Kidney (tissue), 14 donors: ENCODE results near the gene NID2. TPM values are rescaled to one million over a fixed set of nuclear protein-coding genes. Genes with fewer than 3 reads are reported as not detected.

ENCODE experiments used
- DNase-seq, 5 donors: peaks; one replicate each; pipeline ENCODE4 v3.0.0-alpha.2; 2013 to 2020
- FAIRE-seq: peaks from 2 replicates; lab custom pipeline; 2012; peaks lifted over from hg19 to GRCh38; lab: Jason Lieb, UNC
- H3K27ac ChIP-seq, 2 donors: one replicate each; pipeline ENCODE4 v1.7.0; 2013; ENCODE audit warnings: low read depth in 2 of 2, low read length in 2 of 2, inconsistent platforms in 1 of 2
- H3K27me3 ChIP-seq: one replicate; pipeline ENCODE4 v1.7.1; 2013; ENCODE audit warnings: low read length, inconsistent platforms; ENCODE audit not compliant: control insufficient read depth, insufficient read depth
- H3K36me3 ChIP-seq, 3 donors: one replicate each; pipeline versions ENCODE4 v1.7.0 to v1.7.1; 2013; ENCODE audit warnings: low read length in 3 of 3, control low read depth in 1 of 3, inconsistent platforms in 1 of 3; ENCODE audit not compliant: insufficient read depth in 3 of 3, control insufficient read depth in 2 of 3
- H3K4me1 ChIP-seq, 3 donors: one replicate each; pipeline versions ENCODE4 v1.7.0 to v1.7.1; 2013; ENCODE audit warnings: low read length in 3 of 3, inconsistent platforms in 1 of 3, low read depth in 1 of 3; ENCODE audit not compliant: control insufficient read depth in 2 of 3, insufficient read depth in 2 of 3
- H3K4me3 ChIP-seq, 3 donors: one replicate each; pipeline versions ENCODE4 v1.7.0 to v1.8.1; 2013; ENCODE audit warnings: low read length in 3 of 3, control low read depth in 1 of 3, inconsistent platforms in 1 of 3
- H3K9ac ChIP-seq, 3 donors: one replicate each; pipeline versions ENCODE4 v1.7.0 to v1.7.1; 2013; ENCODE audit warnings: low read length in 3 of 3, control low read depth in 1 of 3, inconsistent platforms in 1 of 3
- H3K9me3 ChIP-seq, 3 donors: one replicate each; pipeline versions ENCODE4 v1.7.0 to v1.7.1; 2013; ENCODE audit warnings: low read length in 3 of 3, control low read depth in 1 of 3, inconsistent platforms in 1 of 3; ENCODE audit not compliant: control insufficient read depth in 2 of 3, insufficient read depth in 1 of 3
- intact Hi-C: fragments of 100-400 bp; cut with DNase I; formaldehyde crosslinking; loops from one replicate; pipeline ENCODE4 v1.11.1; 2022
- polyA plus RNA-seq: library from polyadenylated mRNA; stranded (reverse); fragments of 350-450 nt; fragmentation: Illumina TruSeq; extraction: RNeasy Lipid Tissue Mini Kit (QIAGEN cat#74804); gene quantifications from one replicate; pipeline ENCODE4 v1.2.3, GENCODE V29; 2014; ENCODE audit warnings: low read depth, low replicate concordance; ENCODE audit not compliant: insufficient read depth
- total RNA-seq: library from RNA; stranded (reverse); fragmentation: NEBNext Ultra II Directional; extraction: Animal tissue kit (Norgen Biotek cat#: 25700); gene quantifications from one replicate; pipeline ENCODE4 v1.2.1, GENCODE V29; 2021
- TF ChIP-seq, protein P1 (sequence below): IDR thresholded peaks from 3 replicates; pipeline ENCODE4 v1.5.1; 2012; ENCODE audit warnings: mild to moderate bottlenecking, moderate library complexity, borderline replicate concordance; ENCODE audit not compliant: insufficient read depth; ENCODE audit errors: extremely low read depth
- donor health status: control.
- donor health status: control.
- donor health status: control.
- donor health status: control.
- donor health status: control.
- donor health status: DM: yes; HTN: yes; CAD: no.
- donor health status: Normal renal cell carcinoma (clear cell type).

NID2 gene
- total and polyA plus RNA-seq, 2 donors from 2014 or later, result 7.1 to 37.7 TPM

DNA sequence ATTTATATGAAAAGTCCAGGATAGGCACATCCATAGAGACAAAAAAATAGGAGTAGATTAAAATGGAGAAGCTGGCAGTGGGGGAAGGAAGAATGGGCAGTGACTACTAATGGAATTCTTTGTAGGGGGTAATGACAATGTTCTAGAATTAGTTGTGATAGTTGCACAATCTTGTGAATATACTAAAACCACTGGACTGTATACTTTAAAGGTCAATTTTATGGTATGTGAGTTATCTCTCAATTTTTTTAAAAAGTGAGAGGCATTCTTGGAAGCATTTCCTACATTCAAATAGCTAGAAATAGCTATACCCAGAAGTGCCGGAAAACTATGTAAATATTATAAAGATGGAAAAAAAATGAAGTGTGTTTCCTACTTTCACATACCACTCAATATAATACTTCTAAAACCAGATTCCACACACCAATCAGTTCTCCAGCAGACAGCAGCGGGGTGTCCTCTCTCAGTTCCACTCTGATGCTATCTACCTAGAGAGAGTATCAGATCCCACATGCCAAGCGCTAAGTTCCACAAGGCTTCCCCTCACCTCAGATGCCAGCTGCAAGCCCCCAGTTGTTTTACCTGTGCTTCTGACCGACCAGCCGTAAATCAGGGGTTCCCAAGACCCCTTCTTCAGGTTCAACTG lies 41.7 kb upstream of the NID2 start:
- H3K4me3 ChIP-seq, result no peak overlapping the region
- H3K9me3 ChIP-seq, result no peaks in the 10 kb centered on the region
- H3K27ac ChIP-seq, result no peak overlapping the region
- TF ChIP-seq, protein P1, sequence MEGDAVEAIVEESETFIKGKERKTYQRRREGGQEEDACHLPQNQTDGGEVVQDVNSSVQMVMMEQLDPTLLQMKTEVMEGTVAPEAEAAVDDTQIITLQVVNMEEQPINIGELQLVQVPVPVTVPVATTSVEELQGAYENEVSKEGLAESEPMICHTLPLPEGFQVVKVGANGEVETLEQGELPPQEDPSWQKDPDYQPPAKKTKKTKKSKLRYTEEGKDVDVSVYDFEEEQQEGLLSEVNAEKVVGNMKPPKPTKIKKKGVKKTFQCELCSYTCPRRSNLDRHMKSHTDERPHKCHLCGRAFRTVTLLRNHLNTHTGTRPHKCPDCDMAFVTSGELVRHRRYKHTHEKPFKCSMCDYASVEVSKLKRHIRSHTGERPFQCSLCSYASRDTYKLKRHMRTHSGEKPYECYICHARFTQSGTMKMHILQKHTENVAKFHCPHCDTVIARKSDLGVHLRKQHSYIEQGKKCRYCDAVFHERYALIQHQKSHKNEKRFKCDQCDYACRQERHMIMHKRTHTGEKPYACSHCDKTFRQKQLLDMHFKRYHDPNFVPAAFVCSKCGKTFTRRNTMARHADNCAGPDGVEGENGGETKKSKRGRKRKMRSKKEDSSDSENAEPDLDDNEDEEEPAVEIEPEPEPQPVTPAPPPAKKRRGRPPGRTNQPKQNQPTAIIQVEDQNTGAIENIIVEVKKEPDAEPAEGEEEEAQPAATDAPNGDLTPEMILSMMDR, result no peak
- H3K27me3 ChIP-seq, result no peaks in the 10 kb centered on the region
- FAIRE-seq (no peak), DNase-seq (no peak)
- H3K36me3 ChIP-seq, result no peaks in the 10 kb centered on the region
- peaks cover 0 to 7% (median 0%) of the 10 kb centered on the region in 3 donors for H3K4me1 ChIP-seq
- no peak overlapping the region for H3K9ac ChIP-seq
- intact Hi-C loops, result no loop called here

DNA sequence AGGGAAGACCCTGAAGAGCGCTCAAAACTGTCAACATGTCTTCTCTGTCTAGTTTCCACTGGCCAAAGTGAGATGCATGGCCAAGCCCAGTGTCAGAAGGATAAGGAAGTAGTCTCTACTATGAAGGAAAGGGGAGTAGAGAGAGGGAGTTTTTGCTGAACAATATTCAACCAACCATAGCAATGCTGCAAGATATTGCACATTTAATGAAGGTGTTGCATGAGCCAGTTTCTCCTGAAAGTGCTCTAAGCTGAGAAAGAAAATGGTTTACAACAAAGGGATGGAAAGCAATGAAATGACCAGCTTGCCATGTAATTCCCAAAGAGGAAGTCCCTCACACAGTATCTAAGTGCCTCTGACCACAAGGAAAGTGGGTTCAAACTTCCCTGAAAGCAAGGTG lies 40.0 kb upstream of the NID2 start:
- no peaks in the 10 kb centered on the region for H3K27me3 ChIP-seq
- no peak overlapping the region for H3K9ac ChIP-seq
- H3K4me1 ChIP-seq, result peaks cover 0 to 7% (median 0%) of the 10 kb centered on the region in 3 donors
- FAIRE-seq (no peak), DNase-seq (no peak)
- intact Hi-C loops, result no loop called here
- H3K36me3 ChIP-seq, result no peaks in the 10 kb centered on the region
- TF ChIP-seq, protein P1, result no peak
- H3K9me3 ChIP-seq, result no peaks in the 10 kb centered on the region
- H3K4me3 ChIP-seq, result no peak overlapping the region
- H3K27ac ChIP-seq, result no peak overlapping the region

DNA sequence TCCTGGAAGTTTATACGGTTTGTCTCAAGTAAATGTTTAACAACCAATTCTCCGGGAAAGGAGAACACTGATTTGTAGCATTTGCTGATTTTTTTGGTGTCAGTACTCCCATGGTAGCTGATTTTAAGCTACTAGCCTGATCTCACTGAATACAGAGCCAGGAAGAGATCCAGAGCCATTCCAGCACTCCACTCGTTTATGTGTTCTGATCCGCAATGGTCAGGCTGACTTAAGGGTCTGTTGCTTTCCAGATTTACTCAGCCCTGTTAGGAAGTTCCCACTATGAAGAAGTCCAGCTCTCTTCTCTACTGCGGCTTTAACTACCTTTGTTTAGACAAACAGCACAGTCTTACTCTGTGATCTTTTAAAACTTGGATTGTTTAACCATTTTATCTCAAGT lies 38.0 kb upstream of the NID2 start:
- peaks cover 0 to 7% (median 0%) of the 10 kb centered on the region in 3 donors for H3K4me1 ChIP-seq
- no peaks in the 10 kb centered on the region for H3K36me3 ChIP-seq
- no peaks in the 10 kb centered on the region for H3K9me3 ChIP-seq
- DNase-seq (peak in 2 of 5 donors; percentile 39 to 45), FAIRE-seq (no peak)
- H3K9ac ChIP-seq, result peak overlapping the region in 1 of 3 donors; percentile 8
- intact Hi-C loops, result no loop called here
- TF ChIP-seq, protein P1, result no peak
- peak overlapping the region; percentile 33 to 71 for H3K27ac ChIP-seq
- peak overlapping the region in 2 of 3 donors; percentile 37 to 51 for H3K4me3 ChIP-seq
- H3K27me3 ChIP-seq, result no peaks in the 10 kb centered on the region
